Subcutaneous adipose tissue (tissue), 4 donors: ENCODE measurements around the gene SEMA4D. TPM values are rescaled to one million over a fixed set of nuclear protein-coding genes. Genes with fewer than 3 reads are reported as not detected.

Source experiments
- total RNA-seq, 4 donors: library from RNA; depleted of rRNA; stranded (reverse); fragments of >200 nt; gene quantifications; one replicate each; pipeline ENCODE4 v1.1.0, GENCODE V29; 2016
- TF ChIP-seq, protein P1 (sequence below): fragments of 450-650 bp; IDR thresholded peaks from one replicate; pipeline ENCODE4 v1.5.1; 2016; ENCODE audit warnings: low read depth, mild to moderate bottlenecking, control low read depth, antibody characterized with exemption, moderate library complexity

SEMA4D gene
- total RNA-seq, 4 donors from 2014 or later, result 6.0 to 18.3 (median 10.9) TPM

DNA sequence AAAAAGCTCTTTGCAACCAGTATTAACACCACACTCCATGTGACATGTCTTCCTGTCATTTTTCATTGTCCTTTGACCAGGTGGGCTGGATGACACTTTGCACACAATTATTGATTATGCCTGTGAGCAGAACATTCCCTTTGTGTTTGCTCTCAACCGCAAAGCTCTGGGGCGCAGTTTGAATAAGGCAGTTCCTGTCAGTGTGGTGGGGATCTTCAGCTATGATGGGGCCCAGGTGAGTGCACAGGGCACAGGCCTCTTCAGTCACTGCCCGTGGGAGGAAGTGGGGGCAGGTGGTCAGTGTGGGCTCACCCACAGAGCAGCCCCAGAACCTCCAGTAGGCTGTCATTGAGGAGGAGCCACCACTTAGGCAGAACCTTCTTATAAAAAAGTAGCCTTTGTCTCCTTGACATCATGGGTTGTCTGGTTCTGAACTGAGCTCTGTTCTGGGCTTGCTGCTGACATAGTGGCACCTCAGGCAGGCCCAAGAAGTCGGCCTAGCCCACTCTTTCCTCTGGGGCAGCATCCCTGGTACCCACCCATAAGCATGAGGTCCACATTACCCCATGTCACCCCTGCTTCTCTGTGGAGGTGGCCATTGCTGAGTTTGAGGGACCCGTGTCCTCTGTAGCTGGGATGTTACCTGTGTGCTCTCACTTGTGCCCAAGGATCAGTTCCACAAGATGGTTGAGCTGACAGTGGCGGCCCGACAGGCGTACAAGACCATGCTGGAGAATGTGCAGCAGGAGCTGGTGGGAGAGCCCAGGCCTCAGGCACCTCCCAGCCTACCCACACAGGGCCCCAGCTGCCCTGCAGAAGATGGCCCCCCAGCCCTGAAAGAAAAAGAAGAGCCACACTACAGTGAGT, 140.3 kb downstream of the SEMA4D start:
- TF ChIP-seq, protein P1, sequence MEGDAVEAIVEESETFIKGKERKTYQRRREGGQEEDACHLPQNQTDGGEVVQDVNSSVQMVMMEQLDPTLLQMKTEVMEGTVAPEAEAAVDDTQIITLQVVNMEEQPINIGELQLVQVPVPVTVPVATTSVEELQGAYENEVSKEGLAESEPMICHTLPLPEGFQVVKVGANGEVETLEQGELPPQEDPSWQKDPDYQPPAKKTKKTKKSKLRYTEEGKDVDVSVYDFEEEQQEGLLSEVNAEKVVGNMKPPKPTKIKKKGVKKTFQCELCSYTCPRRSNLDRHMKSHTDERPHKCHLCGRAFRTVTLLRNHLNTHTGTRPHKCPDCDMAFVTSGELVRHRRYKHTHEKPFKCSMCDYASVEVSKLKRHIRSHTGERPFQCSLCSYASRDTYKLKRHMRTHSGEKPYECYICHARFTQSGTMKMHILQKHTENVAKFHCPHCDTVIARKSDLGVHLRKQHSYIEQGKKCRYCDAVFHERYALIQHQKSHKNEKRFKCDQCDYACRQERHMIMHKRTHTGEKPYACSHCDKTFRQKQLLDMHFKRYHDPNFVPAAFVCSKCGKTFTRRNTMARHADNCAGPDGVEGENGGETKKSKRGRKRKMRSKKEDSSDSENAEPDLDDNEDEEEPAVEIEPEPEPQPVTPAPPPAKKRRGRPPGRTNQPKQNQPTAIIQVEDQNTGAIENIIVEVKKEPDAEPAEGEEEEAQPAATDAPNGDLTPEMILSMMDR, result no peak

DNA sequence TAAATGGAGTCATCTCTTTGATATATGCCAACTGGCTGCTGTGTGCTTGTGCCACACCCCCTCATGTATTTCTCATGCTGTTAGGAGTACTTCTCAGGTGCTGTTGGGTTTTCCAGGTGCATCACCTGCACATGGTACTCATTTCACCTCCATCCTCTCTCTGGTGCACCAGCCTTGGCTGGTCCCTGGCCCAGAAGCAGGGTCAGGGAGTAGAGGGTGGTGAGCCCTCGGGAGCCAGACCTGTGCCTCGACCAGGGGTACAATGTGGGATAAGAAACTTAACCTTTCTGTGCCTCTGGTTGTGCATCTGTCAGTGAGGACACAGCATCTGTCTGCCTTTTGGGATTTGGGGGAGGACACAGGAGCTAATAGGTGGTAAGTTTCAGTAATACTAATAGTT, 141.1 kb downstream of the SEMA4D start:
- TF ChIP-seq, protein P1, result no peak

DNA sequence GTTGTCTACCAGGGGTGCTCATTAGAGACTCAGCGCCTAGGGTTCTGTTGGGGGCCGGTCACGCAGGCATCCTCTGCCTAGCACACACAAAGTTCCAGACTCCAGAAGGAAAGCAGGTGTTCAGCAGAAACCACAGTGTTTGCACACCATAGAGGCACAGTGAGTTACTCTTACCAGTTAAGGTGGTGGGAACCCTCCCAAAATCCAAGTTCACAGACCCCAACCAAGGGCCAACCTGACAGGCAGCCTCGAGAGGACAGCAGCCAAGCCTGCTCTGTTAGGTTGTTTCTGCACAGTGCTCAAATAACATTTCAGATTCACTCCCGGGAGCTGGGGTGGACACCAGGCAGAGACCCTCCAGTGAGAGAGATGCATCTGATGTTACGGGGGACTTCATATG, 143.4 kb downstream of the SEMA4D start:
- TF ChIP-seq, protein P1, result no peak

DNA sequence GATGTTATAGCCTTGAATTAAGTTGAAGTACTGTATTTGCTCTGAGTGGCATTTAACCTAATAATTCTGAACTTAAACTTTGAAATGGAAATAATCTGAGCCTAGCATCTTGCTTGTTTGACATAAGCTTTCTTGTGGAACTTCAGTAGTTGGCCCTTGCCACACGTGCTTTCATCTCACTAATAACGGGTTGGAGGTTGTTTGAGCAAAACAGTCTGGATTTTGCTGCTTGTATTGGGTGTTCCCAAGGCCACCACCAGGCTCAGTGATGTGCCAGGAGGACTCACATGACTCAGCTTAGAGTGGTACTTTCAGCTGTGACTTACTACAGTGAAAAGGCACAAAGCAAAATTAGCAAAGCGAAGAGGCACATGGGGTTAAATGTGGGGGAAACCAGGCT, 143.9 kb downstream of the SEMA4D start:
- TF ChIP-seq, protein P1, result no peak

DNA sequence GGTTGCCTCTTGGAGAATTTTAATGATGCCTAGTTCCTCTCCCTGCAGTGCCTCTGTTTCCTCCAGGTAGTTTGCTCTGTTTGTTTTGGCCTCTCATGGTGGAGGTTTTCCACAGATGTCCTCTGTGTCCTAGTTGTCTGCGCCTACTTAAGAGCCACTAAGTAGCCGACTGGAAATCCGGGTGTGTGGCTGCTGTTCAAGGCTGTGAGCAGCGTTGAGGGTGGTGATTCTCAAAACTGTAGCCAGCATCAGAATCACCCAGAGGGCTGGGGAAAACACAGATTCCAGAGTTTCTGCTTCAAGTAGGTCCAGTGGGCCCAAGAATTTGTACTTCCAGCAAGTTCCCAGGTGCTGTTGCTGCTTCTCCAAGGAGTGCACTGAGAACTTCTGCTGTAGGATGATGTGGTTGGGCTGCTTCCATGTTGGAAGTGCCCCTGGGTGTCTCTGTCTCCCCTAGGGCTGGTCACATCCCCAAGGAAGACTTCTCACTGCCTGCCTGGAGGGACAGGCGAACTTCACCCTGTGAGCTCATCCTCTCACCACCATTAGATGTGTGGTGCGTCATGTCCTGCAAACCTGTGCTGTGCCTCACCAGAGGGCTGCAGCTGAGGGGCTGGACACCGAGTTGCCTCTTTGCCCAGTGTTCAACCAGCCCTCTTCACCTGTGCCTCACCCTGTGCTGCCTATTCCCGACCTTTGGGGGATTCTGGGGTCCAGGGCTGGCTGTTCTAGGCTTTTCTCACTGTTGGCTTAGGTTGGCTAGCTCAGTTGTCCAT, 144.9 kb downstream of the SEMA4D start:
- TF ChIP-seq, protein P1, result no peak

DNA sequence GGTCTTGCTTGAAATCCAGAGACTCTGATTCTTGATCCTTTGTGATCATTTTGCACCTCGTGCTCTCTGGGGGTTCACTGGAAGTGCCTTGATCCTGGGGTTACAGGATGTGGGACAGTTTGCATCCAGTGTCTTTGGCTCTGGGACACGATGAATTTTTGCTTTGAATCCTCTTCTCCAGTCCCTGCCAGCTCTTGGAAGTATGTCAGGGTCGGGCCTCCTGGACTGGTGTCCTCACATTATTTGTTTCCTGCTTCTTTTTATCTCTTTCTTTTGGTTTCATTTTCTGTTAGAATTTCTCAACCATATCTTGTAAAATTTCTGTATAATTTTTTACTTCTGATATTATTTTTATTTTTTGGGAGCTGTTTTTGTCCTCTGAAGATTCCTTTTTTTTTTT, 145.5 kb downstream of the SEMA4D start:
- TF ChIP-seq, protein P1, result no peak

DNA sequence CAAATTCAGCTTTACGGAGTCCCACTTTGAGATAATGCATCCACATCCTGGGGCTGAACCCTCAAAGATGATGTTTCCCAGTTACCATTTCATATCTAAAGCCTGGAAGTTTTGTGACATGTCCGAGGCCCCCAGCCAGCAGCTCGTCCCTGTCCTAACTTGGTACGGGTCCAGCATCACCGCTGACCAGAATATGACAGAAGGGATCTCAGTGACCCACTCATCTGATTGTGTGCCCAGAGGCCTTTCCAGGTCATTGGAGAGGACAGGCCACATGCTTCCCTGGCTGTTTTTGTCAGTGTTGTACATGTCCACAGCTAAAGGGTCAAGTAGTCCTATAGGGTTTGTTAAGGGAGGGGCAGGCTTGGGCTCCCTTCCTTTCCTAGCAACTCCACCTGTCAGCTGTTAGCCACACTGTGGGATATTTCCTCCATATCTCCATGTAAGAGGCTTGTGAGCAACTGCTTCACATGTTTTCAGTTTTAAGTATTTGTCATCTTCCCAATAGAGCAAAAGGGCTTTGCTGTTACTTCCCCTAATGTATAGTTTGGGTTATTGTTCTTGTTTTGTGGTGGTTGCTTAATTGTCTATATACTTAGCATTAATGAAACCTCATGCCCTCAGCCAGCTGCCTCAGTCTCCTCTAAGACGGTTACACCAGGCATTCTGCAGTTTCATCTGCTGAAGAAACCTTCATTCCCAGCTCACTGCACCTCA, 146.2 kb downstream of the SEMA4D start:
- TF ChIP-seq, protein P1, result no peak
